ENCODE measurements around the gene MYCBPAP.

MYCBPAP gene

GRCh38 chr17:50558581-50558940, 50.3 kb downstream of the MYCBPAP start:
- no peak for DNase-seq (ENCODE audit: insufficient read length, low spot score)
- no peak for FAIRE-seq
- no peak for TF ChIP-seq CTCF (IDR thresholded peaks at IDR 0.05; ENCODE audit: insufficient read depth, missing control alignments)

GRCh38 chr17:50558941-50559614, 50.8 kb downstream of the MYCBPAP start:
- TF ChIP-seq CTCF (IDR thresholded peaks at IDR 0.05; ENCODE audit: insufficient read depth, missing control alignments): no peak
- no peak for FAIRE-seq
- no peak for DNase-seq (ENCODE audit: insufficient read length, low spot score)

GRCh38 chr17:50559674-50560184, 51.5 kb downstream of the MYCBPAP start:
- TF ChIP-seq CTCF (IDR thresholded peaks at IDR 0.05; ENCODE audit: insufficient read depth, missing control alignments): no peak
- FAIRE-seq: no peak
- DNase-seq (ENCODE audit: insufficient read length, low spot score): peak; percentile 77

- FAIRE-seq: no peak
Measured at GRCh38 chr17:50560185-50560824, 52.1 kb downstream of the MYCBPAP start, which contains the start of gene CACNA1G. Gene CACNA1G (plus strand): TSS chr17:50560715. CDS start chr17:50561460, 745 bp downstream.

GRCh38 chr17:50560931-50561745, 52.9 kb downstream of the MYCBPAP start:
- no peak for FAIRE-seq

More at GRCh38 chr17:50560185-50560824, 52.1 kb downstream of the MYCBPAP start, which contains the start of gene CACNA1G:
- TF ChIP-seq CTCF (IDR thresholded peaks at IDR 0.05; ENCODE audit: insufficient read depth, missing control alignments): no peak
- DNase-seq (ENCODE audit: insufficient read length, low spot score): peak; percentile 89

GRCh38 chr17:50561746-50562141, 53.5 kb downstream of the MYCBPAP start:
- no peak for TF ChIP-seq CTCF (IDR thresholded peaks at IDR 0.05; ENCODE audit: insufficient read depth, missing control alignments)
- DNase-seq (ENCODE audit: insufficient read length, low spot score) (no peak), FAIRE-seq (no peak)

More at GRCh38 chr17:50560931-50561745, 52.9 kb downstream of the MYCBPAP start:
- DNase-seq (ENCODE audit: insufficient read length, low spot score): no peak
- TF ChIP-seq CTCF (IDR thresholded peaks at IDR 0.05; ENCODE audit: insufficient read depth, missing control alignments): no peak

All from D721Med (cell line).